ENCODE data around the gene LONP2. TPM values are rescaled to one million over a fixed set of nuclear protein-coding genes. Genes with fewer than 3 reads are reported as not detected.
A peak's percentile ranks its signal among the peaks of the same experiment; 100 is the strongest.

Gene LONP2, protein sequence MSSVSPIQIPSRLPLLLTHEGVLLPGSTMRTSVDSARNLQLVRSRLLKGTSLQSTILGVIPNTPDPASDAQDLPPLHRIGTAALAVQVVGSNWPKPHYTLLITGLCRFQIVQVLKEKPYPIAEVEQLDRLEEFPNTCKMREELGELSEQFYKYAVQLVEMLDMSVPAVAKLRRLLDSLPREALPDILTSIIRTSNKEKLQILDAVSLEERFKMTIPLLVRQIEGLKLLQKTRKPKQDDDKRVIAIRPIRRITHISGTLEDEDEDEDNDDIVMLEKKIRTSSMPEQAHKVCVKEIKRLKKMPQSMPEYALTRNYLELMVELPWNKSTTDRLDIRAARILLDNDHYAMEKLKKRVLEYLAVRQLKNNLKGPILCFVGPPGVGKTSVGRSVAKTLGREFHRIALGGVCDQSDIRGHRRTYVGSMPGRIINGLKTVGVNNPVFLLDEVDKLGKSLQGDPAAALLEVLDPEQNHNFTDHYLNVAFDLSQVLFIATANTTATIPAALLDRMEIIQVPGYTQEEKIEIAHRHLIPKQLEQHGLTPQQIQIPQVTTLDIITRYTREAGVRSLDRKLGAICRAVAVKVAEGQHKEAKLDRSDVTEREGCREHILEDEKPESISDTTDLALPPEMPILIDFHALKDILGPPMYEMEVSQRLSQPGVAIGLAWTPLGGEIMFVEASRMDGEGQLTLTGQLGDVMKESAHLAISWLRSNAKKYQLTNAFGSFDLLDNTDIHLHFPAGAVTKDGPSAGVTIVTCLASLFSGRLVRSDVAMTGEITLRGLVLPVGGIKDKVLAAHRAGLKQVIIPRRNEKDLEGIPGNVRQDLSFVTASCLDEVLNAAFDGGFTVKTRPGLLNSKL
- total RNA-seq = 22.2 and 30.2 TPM in 2 replicates

GRCh38 chr16:48244080-48244862 lies at the start of gene LONP2:
Gene LONP2, plus strand, starts transcription at chr16:48244300. Its CDS starts 89 bp downstream, at chr16:48244389.
- DNase-seq (ENCODE audit: low read depth in 2 of 2) = peak; percentile 79 to 91

DNA sequence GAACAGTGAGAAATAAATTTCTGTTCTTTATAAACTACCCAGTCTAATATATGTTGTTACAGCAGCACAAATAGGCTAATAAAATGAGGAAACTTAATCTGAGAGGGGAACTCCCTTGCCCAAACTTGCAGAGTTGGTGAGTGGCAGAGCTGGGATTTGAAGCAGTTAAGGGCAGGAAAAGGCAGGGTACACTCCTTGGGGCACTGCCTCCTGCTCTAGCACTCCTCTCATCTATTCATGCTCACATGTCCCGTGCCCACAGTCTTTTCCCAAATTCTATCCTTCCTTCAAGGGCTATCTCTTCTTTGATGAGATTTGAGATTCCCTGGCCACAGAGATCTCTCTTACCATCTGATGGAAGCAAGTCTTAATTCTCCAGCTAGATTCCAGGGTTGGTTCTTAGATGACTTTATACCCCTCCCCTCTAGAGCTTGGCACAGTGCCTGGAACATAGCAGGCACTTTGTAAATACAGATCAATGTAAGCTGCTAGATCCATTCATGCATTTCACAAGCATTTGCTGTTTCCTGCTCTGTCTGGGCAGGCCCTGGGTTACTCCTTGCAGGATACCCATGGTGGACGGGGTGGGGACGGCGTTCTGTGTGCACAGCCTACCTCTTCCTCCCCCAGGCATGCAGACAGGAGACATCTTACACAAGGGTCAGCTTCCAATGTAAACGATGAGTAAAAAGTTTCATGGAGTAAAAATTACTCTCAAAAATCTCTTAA lies 49.1 kb upstream of the LONP2 start:
- DNase-seq (ENCODE audit: low read depth in 2 of 2) = peak in 1 of 2 donors; percentile 26

GRCh38 chr16:48197294-48197693 lies 46.8 kb upstream of the LONP2 start:
- DNase-seq (ENCODE audit: low read depth in 2 of 2) = no peak

DNA sequence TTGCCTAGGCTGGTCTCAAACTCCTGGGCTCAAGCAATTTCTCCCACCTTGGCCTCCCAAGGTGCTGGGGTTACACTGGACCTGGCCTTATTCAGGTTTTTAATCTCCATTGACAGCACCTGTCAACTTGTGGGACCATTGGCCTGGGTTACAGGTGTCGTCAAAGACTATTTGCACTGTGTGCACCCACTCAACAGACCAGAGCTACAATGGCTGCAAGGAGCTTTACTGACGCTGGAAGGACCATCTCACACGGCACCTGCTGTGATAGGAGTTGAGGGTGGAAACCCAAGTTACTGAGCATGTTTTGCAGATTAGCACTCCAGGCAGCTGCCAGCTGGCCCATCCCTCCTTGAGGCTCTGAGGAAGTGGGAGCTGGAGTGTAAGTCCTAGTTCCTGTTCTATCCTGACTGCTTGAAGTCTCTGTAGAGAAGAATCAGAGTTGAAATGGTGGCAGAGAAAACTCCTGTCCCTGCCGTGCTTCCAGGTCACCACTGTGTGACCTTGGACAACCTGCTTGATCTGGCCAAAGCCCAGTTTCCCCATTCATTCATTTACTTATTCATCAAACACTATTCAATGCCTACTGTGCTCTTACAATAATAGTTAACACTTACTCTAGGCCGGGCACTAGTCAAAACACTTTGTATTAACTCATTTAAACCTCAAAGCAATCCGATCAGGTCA lies 42.4 kb upstream of the LONP2 start:
- DNase-seq (ENCODE audit: low read depth in 2 of 2) = no peak

GRCh38 chr16:48203974-48204824 lies 39.9 kb upstream of the LONP2 start:
- DNase-seq (ENCODE audit: low read depth in 2 of 2) = no peak

GRCh38 chr16:48204825-48205151 lies 39.3 kb upstream of the LONP2 start:
- DNase-seq (ENCODE audit: low read depth in 2 of 2) = no peak

- DNase-seq (ENCODE audit: low read depth in 2 of 2) = no peak
Measured at GRCh38 chr16:48206594-48207242, 37.4 kb upstream of the LONP2 start.

DNA sequence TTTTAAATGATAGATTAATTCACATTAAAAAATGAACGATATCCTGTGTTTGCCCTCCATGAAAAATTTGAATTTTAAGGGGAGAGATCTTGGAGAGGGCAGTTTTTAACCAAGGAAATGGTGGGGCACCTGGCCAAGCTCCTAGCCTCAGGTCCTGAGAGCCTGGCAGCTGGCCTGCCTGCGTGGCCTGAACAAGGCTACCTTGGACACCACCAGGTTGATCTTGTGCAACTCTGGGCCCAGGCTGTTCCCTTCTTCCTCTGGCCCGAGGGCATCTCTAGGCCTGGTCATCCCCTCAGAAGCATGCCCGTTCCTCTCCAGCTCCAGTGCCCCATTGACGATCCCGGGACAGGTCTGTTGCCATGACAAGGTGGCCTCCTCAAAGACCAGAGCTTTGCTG lies 33.4 kb upstream of the LONP2 start:
- no peak for DNase-seq (ENCODE audit: low read depth in 2 of 2)

- DNase-seq (ENCODE audit: low read depth in 2 of 2) = no peak
Measured at GRCh38 chr16:48212033-48212432, 32.1 kb upstream of the LONP2 start.

DNA sequence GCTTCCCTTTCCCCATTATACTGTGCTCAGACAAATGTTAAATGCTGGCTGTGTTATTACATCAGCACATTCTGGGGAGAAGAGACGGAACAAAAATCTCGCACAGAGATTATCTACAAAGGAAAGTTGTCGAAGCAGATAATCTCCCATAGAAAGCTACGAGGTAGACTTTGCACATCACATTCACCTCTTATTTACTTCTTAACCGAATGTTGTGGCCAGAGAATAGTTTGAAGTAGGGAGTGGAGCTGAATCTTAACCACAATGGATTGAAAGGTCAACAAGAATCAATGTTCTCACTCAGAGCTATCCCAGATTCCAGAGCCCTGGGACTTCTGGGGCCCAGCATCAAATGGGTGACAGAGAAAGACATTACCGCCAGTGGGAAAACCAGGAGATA lies 28.4 kb upstream of the LONP2 start:
- no peak for DNase-seq (ENCODE audit: low read depth in 2 of 2)

GRCh38 chr16:48217708-48218107 lies 26.4 kb upstream of the LONP2 start:
- DNase-seq (ENCODE audit: low read depth in 2 of 2) = no peak

- DNase-seq (ENCODE audit: low read depth in 2 of 2) = no peak
Measured at GRCh38 chr16:48218473-48218872, 25.6 kb upstream of the LONP2 start.

GRCh38 chr16:48220891-48221290 lies 23.2 kb upstream of the LONP2 start:
- no peak for DNase-seq (ENCODE audit: low read depth in 2 of 2)

DNA sequence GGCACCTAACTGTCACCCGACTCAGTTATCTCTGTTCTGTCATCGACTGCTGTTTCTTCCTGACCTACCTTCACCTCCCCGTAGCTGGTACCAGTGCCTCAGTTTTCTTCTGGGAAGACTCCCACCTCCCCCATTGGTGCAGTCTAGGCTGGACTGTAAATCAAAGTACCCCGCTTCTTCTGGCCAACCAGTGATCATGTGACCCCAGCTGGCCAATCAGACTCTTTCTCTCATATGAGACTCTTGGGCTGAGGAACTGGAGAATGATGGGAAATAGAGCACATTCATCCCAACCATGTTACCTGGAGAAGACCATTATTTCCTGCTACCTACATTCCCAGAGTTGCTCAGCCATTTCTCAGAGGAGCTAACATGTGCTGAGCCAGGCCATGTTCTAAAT lies 20.6 kb upstream of the LONP2 start:
- DNase-seq (ENCODE audit: low read depth in 2 of 2) = no peak

DNA sequence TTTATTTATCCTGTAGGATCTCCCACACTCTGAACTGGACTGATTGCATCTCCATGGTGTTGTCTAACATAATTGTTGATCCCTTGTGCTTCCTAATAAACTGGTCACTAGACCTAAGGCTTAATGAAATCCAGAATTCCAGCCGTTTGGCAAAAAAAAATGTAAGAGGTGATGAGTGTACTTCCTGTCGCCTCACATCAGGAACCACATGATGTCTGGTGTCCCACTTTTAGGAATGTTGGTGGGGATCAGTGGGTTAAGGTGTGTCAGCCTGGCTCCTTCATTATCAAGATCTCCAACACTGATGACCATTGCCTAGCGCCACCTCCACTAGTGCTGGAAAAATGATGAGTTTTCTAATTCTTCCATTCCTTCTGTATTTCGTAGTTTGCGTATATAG lies 18.6 kb upstream of the LONP2 start:
- peak in 1 of 2 donors; percentile 39 for DNase-seq (ENCODE audit: low read depth in 2 of 2)

DNA sequence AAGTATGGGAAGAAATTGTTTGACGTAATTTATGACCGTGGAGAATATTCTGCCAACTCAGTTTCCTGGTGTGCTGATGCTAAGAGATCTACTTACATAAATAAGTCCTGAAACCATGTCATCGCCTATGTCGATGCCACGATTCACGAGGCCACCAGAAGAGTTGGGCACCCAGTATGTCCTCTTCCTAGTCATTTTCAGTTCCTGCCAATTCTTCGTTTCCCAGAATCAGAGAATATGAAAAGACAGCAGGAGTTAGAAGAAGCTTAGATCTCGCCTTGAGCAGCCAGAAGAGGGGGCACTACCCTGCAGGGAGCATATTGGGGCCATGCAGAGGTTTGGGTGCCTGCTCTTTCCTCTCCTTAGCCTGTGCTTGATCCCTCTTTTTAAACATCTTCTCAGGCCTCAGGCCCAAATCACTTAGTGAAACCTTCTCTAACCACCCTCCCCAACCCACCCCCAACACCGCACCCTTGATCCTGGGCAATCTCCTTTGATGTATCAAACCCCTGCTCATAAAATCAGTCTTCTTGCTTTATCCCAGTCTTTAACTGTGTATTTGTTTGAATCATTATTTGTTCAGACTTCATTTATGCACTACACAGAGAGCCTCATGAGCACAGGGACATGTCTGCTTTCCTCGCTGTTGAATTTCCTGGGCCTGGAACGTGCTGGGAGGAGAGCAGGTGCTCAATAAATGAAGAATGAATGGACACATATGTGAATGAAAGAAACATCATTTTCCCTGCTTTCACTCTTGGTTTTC lies 12.2 kb upstream of the LONP2 start:
- DNase-seq (ENCODE audit: low read depth in 2 of 2) = peak in 1 of 2 donors; percentile 53

- no peak for DNase-seq (ENCODE audit: low read depth in 2 of 2)
Measured at GRCh38 chr16:48232493-48233040, 11.5 kb upstream of the LONP2 start.

GRCh38 chr16:48234630-48235029 lies 9.5 kb upstream of the LONP2 start:
- DNase-seq (ENCODE audit: low read depth in 2 of 2) = no peak
